Skeletal muscle cell (primary cell): ENCODE data around the gene GPD1.
A peak's percentile ranks its signal among the peaks of the same experiment; 100 is the strongest.

Experiments
- DNase-seq: peaks from one replicate; pipeline ENCODE4 v3.0.0-alpha.2; 2010; ENCODE audit warnings: low read depth
- H3K4me3 ChIP-seq: 2 replicates; pipeline ENCODE4 v1.5.1; 2011; ENCODE audit warnings: low read depth, mild to moderate bottlenecking, control low read depth, low read length, moderate library complexity

GPD1 gene

DNA sequence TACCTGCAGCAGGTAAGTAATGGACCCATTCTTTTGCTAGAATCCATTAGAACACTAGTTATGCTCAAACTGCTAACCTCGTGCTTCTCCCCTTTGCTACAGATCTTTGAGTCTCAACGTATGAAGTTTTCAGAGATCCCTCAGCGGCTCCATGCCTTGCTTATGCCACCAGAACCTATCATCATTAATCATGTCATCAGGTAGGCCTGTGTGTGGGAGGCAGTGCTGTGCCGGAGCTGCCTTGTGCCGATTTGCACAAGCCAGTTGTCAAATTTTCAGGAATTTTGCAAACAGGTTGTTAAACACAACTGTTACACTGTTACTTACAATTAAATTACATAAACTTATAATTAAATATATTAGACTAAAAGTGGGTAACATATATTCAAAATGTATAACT, 13.4 kb upstream of the GPD1 start:
- no peak for DNase-seq
- H3K4me3 ChIP-seq = no peak overlapping the region

DNA sequence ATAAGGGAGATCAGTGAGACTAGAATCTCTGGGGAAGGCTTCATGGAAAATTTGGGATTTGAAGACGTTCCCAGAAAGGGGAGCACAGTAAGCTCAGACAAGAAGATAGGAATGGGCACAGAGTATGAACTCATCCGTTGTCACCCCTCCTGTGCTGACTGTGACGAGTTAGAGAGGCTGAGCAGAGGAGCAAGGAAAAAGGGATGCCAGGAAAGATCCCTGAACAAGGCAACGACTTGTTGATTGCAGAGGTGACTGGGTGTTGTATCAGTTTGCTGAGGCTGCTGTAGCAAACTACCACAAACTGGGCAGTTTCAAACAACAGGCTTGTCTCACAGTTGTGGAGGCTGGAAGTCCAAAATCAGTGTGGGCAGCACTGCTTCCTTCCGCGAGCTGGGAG, 5.9 kb upstream of the GPD1 start:
- no peak overlapping the region for H3K4me3 ChIP-seq
- DNase-seq = no peak

DNA sequence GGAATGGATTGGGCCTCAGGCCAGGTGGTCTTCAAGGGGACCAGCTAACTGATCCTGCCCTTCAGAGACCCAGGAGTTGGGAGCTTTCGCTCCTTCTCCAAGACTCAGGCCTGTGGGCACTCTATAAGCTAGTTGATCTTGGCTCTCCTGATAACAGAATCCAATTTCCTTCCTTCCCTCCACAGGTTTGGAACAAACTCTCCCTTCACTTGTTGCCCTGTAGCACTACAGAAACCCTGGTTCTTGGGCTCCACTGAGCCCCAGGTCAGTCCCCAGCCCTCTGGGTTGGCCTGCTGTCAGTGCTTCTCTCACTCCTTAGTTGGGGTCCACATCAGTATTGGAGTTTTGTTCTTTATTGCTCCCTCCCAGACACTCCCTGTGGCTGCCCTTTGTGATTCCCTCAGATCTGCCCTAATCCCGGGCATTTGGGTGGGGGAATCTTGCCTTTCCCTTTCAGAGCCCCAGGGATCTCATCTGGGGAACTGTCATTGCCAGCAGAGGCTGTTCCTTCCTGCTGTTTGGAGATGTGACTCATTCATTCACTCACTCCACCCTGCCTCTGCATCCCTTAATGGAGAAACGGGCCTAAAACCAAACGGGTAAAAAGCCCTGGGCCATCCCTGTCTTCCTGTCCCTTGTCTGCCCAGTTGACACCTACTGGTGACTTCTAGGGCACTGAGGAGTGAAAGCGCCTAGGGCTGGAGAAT, 4.4 kb upstream of the GPD1 start:
- no peak for DNase-seq
- no peak overlapping the region for H3K4me3 ChIP-seq

DNA sequence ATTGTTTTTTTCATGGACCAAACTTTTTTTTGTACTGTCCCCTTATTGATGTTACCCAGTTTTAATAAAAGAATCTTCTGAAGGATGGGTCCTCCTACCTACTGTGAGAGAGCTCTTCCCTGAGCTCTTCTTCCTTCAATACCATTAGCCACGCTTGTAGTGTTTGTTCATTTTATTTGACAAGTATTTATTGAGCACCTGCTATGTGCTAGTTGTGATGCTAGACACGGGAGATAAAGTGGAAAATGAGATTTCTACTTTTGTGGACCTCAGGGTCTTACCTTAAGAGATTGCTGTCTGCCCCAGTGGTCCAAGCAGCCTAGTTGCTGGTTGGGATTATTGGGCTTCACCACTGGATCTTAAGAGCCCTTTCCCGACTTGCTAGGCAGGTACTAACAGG, 3.2 kb upstream of the GPD1 start:
- no peak overlapping the region for H3K4me3 ChIP-seq
- DNase-seq = no peak

DNA sequence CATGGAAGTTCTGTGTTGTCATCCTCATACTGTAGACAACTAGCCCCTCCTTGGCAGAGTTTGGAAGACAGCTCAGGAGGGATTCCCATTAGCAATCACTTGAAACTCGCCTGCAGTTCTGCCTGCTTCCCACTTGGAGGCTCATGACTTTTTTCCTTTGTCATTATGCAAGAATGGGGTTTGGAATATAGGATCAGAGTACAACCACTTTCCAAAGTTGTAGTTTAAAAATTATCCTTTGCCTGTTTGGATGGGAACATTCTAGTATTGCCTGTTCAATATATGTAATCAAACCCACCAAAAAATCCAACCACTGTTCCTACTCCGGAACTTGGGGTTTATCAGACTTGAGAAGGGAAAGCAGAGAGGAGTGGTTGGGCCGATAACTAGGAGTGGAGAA, 2.1 kb upstream of the GPD1 start:
- DNase-seq = no peak
- no peak overlapping the region for H3K4me3 ChIP-seq

DNA sequence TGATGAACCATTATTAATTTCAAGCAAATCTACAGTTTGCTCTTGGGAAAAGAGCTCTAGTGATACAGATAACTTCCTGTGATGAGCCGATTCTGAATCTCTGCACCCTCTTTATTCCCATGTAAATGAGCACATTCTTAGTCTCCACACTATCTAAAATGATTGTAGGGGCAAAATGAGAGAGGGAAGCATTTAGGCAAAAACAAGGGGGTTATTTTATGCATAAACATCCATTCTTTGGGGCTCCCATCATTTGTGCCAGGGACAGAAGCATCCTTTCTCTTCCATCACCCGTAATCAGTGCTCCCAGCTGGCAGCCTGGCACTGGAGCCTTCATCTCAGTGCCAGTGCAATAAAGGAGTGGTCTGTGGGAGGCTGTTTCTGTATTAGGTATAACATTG, 1.7 kb upstream of the GPD1 start:
- no peak overlapping the region for H3K4me3 ChIP-seq
- no peak for DNase-seq

DNA sequence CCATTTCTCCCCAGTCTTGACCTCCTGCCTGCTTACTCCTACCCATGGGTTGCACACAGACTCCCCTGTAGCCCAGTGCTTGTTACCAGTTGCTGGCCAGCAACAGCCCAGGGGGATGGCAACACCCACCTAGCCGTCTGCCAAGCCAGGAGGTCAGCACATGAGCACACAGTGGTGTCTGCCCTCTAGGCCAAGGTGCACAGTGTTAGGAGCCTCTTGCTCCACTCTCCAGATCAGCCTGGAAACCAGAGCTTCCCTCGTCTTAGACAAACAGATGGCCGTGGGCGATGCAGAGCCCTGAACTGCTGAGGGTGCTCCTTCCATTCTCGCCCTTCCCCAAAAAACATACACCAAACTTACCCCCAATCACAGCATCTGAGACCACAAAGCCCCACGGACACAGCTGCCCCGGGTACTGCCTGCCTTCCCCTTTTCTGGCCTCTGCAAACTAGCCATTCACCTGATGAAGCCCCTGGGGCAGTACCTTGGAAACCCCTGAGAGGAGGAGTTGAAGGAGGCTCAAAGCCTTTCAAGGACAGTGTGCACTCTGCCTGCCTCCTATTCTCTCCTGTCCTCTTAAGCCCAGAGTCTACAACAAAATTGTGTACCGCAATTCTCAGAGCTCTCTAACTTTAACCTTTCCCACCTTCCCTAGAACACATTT, 1.0 kb upstream of the GPD1 start:
- no peak for DNase-seq
- H3K4me3 ChIP-seq = no peak overlapping the region

DNA sequence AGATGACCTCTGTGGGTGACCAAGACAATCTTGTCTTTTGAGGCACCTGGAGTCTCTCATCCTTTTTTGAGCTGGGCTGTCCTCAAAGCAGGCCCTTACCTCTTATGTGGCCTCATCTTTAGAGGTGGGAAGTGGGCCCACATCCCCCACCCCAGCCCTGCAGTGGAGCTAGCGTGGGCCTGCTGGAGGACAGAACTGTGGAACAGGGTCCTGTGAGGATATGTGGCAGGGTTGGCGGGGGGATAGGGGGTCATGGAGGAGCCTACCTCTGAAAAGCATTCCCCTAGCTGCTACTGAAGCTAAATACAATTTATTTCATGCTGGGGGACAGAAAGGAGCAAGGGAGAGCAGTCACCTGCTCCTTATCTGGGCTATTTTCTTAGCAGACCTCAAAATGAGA, 457 bp upstream of the GPD1 start:
- DNase-seq = no peak
- H3K4me3 ChIP-seq = no peak overlapping the region

DNA sequence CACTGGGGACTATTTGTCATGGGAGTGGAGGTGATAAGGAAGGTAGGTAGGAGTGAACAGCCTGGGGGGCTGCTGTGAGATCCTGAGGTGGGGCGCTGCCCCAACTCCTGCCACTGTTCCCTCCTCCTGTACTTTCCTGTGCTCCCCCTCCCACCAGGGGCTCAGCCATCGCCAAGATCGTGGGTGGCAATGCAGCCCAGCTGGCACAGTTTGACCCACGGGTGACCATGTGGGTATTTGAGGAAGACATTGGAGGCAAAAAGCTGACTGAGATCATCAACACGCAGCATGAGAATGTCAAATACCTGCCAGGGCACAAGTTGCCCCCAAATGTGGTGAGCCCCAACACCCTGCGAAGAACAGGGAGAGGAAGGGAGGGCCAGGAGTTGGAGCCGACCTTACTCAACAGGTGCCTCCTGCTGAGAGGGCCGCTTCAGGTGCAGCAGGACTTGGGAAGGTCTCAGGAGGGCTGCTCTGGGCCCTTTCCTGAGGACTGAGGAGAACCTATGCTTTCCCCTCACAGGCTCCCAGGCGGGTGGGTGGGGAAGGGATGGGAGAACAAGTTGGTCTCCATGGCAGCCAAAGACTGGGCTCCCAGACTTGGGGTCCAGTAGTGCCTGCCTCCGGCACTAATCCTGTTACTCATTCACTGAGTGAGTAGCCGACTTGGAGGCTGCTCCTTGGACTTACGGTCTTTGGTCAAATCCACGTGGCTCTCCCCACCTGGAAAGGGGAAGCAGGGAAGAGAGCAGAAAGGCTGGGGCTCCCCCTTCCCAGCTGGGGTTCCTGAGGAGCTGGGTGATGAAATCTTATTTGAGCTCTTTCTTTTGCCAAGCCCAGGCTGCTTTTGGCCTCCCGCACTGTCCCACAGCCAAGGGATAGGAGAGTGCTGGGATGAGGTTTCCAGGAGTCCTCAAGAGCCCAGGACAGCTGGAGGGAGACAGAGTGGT, 884 bp downstream of the GPD1 start:
- no peak for DNase-seq
- no peak overlapping the region for H3K4me3 ChIP-seq

DNA sequence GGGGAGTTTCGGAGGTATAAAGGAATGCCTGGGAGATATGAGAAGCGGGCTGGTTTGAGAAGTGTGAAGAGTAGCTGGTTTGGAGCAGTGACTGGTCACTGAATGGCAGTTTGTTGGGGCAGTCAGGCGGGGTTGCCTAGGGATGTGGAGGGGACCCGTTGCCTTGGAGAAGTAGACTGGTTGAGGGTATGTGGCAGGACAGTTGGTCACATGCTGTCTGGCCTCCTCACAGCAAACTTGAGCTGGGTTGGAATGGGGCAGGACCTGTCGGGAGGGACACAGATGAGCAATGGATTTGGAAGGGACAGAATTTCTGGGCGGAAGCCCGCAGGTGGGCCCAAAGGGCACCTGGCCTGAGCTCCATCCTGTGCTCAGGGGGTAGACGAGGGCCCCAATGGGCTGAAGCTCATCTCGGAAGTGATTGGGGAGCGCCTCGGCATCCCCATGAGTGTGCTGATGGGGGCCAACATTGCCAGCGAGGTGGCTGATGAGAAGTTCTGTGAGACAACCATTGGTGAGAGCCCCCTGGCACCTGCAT, 2.2 kb downstream of the GPD1 start:
- DNase-seq = no peak
- no peak overlapping the region for H3K4me3 ChIP-seq

DNA sequence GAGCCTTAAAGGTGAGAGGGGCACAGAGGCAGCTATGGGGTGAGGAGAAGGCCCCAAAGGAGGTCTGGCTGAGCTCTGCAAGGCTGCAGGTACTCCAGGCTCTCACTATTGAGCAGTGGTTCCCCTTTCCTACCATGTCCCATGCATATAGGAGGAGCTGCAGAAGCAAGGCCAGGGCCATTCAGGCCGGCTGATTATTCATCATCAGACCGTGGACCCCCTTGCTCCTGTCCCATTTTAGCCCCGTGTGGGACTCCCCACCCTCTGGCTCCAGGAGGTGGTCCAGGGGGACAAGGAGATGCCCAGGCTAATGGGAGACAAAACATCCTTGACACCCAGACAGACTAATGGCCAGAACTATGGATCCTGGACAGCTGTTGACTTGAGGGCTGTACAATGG, 3.1 kb downstream of the GPD1 start:
- no peak overlapping the region for H3K4me3 ChIP-seq
- DNase-seq = no peak

DNA sequence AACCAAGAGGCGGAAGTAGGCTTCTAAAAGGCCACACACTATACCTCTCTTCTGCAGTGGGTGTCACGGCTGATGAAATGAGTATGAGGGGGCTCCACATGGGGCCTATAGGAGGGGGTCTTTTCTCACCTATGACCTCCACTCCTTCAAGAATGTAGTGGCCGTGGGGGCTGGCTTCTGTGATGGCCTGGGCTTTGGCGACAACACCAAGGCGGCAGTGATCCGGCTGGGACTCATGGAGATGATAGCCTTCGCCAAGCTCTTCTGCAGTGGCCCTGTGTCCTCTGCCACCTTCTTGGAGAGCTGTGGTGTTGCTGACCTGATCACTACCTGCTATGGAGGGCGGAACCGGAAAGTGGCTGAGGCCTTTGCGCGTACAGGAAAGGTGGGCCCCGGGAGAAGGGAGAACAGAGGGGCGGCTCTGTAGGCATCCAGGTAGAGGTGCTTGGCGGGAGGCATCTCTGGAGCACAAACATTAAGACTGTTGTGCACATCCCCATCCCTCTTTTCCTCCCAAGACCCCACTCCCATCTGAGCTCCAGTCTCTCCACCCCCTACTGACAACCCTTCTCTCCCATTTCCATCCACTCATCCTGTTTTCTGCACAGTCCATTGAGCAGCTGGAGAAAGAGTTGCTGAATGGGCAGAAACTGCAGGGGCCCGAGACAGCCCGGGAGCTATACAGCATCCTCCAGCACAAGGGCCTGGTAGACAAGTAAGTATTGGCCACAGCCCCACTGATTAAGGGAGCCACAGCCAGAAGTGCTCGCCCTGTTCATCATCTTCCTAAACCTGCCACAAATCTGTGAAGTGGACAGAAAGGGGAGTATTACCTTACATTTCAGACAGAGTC, 3.8 kb downstream of the GPD1 start:
- H3K4me3 ChIP-seq = no peak overlapping the region
- DNase-seq = no peak

DNA sequence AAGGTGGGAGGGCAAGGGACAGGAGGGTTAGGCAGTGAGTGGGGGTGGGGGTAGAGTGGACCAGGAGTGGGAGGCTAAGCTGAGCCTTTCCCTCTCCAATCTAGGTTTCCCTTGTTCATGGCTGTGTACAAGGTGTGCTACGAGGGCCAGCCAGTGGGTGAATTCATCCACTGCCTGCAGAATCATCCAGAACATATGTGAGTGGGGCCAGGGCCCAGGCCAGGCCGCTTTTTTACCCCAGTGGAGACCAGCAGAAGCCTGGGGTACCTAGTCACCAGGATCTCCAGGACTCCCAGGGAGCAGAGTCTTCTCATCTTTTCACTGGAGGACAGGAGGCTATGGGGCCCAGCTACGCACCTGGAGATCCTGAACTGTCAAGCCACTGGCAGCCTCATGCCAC, 5.5 kb downstream of the GPD1 start:
- no peak overlapping the region for H3K4me3 ChIP-seq
- no peak for DNase-seq

DNA sequence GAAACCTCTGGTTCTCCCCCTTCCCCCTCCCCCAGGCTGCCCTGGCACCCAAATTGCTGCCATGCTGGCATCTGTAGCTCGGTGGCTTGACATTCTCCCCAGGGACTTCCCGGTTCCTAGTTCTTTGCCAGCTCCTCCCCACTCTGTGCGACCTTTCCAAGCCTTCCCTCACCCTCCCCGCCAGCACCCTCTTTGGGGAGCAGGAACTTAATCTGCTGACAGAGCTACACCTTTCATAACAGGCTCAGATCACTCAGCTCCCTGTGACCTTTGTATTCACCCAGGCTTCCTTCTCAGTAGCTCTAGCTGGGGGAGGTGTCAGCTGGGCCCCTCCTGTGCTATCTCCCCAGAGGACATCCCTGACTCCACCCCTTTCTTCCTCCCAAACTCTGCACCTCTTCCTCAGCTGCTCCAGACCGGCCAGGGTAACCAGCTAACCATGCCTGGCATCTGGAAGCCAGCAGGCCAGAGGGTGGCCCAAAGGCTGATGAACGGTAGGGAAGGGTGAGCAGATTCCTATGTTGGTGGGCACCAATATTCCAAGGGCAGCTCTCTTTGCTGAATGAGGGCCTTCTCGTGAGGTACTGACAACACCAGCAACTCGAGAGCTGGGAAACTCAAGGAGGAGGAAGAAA, 6.4 kb downstream of the GPD1 start:
- no peak for DNase-seq
- H3K4me3 ChIP-seq = no peak overlapping the region

DNA sequence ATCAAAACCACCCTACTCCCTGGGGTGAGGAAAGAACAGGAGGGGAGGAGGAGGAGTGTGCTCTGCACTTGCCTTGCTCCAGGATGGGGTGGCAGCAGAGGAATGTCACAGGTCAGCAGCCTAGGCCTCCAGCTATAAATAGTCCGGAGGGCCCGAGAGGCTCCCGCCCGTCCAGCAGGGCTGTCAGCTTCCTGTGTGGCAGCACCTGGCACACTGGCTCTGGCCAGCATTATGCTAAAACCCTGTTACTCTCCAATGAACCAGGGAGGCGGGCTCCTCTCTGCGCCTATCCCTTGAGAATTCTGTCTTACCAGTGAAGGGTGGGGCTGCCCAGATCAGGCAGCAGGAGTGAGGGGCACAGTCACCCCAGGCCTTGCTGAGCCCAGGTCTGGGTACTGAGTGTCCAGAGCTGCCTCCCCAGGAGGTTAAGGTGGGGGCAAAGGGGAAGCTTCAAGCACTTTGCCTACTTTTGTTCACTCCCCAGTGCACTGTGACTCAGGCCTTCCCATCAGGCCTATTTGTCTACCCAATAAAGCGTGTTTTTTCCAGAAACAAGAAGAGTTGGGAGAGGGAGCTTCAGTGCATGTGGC, 7.0 kb downstream of the GPD1 start:
- no peak for DNase-seq
- H3K4me3 ChIP-seq = no peak overlapping the region

DNA sequence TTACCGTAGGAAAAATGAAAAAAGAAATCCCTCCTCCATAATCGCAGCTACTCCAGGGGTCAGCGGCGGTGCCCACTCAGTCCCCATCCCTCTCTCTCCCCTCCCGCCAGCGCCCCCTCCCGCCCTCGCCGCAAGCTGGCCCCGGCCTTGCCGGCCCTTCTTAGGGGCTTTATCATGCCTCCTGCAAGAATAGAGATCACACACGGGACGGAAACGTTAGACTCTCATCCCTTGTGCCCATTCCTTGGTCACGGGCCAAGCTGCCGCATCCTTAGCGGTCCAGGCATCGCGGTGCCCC, 7.5 kb downstream of the GPD1 start:
- DNase-seq = no peak
- peak overlapping the region; percentile 33 for H3K4me3 ChIP-seq

DNA sequence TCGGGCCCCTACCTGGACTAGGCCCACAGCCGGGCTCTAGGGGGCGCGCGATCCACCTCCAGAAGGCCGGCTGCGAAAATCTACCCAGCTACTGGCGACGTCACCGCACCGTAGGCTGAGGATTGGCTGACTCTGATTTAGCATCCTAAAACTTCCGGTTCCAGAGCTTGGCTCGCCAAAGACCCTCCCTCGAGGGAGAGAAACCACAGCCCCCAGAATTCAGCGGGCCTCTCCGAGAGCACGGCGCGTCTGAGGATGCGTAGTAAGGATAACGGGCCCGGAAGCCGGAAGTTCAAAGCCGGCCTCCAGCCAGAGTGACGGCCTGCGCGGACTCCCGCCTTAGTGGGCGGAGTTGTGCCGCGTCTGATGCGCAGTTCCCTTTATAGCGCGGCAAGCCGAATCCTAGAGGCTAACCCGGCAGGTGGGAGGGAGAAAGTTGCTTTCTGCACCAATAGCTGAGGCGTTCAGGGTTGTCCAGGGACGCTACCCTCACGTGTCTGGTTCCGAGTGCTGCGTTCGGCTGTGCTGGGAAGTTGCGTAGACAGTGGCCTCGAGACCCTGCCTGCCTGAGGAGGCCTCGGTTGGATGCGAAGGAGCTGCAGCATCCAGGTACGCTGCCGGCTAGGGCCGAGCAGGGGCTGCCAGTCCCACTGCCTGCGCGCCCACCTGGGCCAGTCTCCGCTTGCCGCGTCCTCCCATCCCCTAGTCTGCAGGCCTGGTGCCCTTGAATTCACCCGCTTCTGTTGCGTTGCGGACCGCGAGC, 8.1 kb downstream of the GPD1 start, which contains the start of gene COX14:
Gene COX14, plus strand, starts transcription at position 544 of the 763 bp plus-strand sequence. CDS start 7,808 bp downstream, outside the sequence.
- H3K4me3 ChIP-seq = peak within 1 kb of the TSS; percentile 99
- peak; percentile 98 for DNase-seq
